IPS-11a (cell line): ENCODE measurements around the gene CD164L2.
"Not testable (repeated sequence)": the region's sequence is repeated elsewhere in the genome, so short reads cannot be mapped to it uniquely, and the experiment has no call there.

Source experiments
- H3K4me3 ChIP-seq: one replicate; pipeline ENCODE4 v1.5.1; 2013; ENCODE audit warnings: low read depth, low read length, control low read depth

The CD164L2 gene

DNA sequence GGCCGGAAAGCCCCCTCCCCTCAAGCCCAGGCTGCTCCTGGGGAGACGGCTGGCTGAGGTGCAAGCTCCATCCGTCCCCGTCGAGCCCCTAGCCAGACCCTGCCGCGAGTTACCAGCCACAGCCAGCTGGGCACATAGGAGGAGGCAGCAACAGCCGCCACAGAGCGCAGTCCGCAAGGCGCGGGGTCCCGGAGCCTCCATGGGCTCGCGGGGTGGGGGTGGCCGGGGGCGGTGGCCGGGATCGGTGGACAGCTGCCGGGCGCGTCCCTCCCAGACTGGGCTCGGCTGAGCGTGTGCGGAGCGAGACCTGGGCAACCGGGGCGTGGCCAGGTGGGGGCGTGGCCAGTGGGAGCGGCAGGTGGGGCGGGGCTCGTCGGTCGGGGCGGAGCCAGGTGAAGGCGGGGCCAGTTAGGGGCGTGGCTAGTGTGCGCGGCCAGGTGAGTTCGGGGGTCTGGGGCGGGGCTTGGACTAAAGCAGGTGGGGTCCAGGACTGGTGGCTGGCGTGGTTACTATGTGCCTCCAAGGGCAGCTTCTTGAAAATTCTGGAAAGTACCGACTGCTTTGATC lies at the start of gene CD164L2:
TSS of gene CD164L2 (minus strand) at position 295 of the 567 bp plus-strand sequence. CDS start at position 201, 94 bp downstream.
- H3K4me3 ChIP-seq = peak within 1 kb of the TSS; percentile 39

DNA sequence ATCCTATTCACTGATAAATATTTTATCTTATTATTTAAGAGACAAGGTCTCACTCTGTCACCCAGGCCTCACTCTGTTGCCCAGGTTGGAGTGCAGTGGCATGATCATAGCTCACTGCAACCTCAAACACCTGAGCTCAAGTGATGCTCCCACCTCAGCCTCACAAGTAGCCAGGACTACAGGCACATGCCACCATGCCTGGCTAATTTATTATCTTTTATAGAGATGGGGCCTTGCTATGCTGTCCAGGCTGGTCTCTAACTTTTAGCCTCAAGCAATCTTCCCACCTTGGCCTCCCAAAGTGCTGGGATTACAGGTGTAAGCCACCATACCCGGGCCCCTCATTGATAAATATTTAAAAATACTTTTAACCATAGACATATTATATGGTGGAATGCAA lies 49.6 kb upstream of the CD164L2 start:
- H3K4me3 ChIP-seq = not testable (repeated sequence)

- H3K4me3 ChIP-seq = no peak overlapping the region
These were observed 48.4 kb upstream of the CD164L2 start for GRCh38 chr1:27431601-27431940.

GRCh38 chr1:27430903-27431600 lies 47.9 kb upstream of the CD164L2 start:
- no peak overlapping the region for H3K4me3 ChIP-seq

DNA sequence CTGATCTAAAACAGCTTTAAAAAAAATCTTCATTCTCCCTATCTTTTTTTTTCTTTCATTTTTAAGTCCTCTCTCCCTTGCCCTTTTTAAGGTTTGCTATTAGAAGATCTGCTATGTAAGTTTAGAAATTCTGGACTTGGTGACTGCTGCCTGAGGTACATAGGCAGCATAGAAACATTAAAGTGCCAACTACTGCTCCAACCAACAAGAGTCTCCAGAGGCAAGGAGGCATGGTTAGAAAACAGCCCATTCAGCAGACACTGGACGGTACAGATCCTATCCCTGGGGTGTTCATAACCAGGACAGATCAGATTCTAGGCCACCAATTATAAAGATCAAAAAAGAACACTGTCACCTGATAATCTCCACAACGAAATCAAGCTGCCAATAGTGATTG lies 45.9 kb upstream of the CD164L2 start:
- no peak overlapping the region for H3K4me3 ChIP-seq

DNA sequence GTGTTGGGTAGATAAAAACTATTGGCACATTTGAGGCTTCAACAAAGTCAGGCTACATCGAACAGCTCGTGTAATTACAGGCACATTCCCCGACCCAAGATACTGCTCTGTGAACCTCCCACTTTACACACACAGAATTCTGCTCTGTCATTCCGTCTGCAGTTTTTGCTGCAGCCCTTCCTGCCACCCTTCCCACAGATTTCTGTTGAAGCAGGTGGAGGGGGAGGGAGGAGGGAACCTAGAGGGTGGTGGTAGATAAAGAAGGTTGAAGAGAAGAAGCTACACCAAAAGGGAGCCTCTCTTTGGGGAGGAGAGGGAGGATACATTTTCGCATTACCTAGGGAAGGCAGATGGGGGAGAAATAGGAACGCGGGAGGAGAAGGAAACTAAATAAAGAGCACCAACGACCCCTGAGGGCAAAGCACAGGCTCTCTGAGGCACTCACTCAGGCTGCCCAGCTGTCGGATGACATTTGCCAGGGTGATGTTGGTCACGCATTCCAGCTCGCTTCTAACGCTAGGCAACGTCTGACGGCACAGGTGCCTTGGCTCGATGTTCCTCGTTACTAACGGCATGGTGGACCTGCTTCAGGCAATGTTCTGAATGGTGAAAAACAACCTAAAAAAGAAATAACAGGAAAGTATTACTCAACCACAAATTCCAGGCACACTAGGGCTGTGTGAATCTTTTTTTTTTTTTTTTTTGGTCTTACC lies 45.3 kb upstream of the CD164L2 start:
- H3K4me3 ChIP-seq = no peak overlapping the region

DNA sequence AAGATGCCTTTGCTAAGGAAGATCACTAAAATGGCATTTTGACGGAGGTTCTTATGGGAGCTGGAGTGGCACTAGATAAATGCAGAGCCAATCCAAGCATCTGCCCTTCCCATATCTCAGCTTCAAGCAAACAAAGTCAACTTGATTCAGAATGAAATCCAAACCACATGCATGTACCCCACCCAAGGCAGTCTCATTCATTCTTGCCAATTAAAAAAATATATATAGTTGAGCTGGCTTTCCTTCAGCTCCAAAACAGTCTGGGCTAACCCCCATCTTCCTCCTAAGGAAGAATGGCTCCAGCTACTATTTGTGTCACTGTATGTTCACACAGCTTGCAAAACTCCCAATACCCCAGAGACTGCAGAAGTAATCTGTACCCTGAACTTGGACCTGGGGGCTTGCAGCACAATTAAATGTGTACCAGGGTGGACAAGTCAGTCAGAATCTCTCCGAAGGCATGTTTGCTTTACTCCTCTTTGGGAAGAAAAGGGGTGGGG lies 44.7 kb upstream of the CD164L2 start:
- H3K4me3 ChIP-seq = no peak overlapping the region

- no peak overlapping the region for H3K4me3 ChIP-seq
These were observed 44.2 kb upstream of the CD164L2 start for GRCh38 chr1:27427329-27427728.

DNA sequence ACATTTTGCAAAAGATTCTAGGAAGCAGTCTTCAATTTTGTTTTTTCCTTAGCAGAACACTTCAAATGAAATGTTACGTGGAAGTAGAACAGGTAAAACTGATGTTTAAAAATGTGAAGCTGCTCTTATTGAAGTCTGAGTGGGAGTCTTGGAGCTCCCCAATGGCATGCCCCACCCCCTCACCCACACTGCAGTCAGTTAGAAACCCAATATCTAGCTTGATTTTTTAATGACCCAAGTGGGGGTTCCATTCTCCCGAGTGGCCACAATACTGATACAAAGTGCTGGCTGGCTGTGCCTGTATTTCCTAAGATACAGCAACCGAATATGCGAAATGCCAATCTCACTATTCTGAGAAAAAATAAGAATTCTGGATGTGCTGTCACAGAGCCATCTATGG lies 40.6 kb upstream of the CD164L2 start:
- no peak overlapping the region for H3K4me3 ChIP-seq

DNA sequence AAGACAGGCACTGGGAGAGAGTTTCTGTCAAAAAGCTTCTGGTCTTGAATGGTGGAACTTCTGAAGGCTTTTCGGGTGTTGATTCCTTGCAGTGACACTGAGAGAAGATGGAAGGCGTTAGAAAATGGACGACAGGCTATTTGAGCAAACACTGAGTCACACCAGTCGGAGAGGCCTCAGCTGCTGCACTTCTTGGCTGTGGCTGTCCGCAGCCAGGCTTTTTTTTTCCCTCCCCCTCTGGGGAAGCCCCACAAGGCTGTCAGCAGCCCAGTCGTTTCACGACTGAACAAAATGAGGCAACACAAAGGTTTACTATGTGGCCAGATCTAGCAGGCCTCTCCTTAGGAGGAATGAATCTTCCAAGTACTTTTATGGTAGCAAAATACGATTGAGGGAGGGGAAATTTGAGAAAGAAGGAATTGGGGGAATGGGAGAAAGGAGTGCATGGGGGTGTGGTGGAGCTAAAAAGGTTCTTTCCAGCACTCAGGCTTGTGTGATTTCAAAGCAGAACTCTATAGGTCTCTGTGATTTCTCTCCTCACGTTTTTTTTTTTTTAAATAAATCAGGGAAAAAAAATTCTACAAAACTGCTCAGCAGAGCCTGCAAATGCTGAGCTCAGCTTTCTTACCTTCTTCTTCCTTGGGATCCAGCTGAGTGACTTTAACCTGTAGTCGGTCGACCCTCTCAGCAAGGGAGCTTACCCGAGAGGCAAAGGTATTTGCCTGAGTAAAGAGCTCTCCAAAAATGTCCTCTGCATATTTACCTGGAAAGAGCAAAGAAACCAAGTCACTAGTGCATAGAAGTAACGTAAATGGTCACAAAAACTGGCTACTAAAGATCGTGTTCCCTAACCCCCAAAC lies 35.4 kb upstream of the CD164L2 start:
- no peak overlapping the region for H3K4me3 ChIP-seq

DNA sequence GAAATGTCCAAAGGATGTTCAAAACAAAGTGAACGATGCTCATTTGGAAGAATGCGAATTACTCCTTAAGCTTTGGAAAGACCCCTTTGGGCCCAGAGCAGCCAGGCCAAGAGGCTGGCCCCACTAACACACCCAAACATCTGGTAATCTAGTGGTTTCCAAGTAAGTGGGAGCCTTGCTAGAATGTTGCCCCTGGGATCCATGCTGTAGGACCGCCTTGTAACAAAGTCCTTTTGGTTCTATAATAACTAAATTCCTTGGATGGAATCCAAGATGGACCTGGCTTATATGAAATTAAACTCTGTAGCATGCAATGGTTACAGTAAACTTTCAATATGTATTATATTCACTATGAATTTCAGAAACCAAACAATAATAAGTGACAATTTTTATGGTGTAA lies 34.6 kb upstream of the CD164L2 start:
- H3K4me3 ChIP-seq = no peak overlapping the region

GRCh38 chr1:27416387-27417111 lies 33.4 kb upstream of the CD164L2 start:
- H3K4me3 ChIP-seq = no peak overlapping the region

DNA sequence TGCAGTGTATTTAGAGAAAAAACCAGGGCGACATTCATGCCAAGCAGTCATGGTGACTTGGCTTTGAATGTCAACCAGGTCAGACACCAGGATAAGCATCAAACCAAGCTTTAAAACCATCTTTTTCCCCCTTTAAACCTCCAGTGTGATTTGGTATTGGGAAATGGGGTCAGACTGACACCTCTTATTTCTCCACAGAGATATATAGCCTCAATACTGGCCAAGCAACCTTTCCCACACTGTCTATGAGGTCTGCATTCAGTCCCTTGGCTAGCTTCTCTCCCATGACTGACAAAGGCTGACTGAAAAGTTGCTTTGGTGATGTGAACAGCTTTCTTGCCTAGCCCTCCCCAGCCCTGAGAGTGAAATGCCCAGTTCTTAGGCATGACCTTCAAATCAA lies 31.0 kb upstream of the CD164L2 start:
- H3K4me3 ChIP-seq = no peak overlapping the region

GRCh38 chr1:27413004-27413403 lies 29.9 kb upstream of the CD164L2 start:
- no peak overlapping the region for H3K4me3 ChIP-seq

GRCh38 chr1:27412502-27412901 lies 29.4 kb upstream of the CD164L2 start:
- H3K4me3 ChIP-seq = no peak overlapping the region

GRCh38 chr1:27410709-27411108 lies 27.6 kb upstream of the CD164L2 start:
- H3K4me3 ChIP-seq = no peak overlapping the region

GRCh38 chr1:27409669-27410068 lies 26.5 kb upstream of the CD164L2 start:
- H3K4me3 ChIP-seq = no peak overlapping the region

DNA sequence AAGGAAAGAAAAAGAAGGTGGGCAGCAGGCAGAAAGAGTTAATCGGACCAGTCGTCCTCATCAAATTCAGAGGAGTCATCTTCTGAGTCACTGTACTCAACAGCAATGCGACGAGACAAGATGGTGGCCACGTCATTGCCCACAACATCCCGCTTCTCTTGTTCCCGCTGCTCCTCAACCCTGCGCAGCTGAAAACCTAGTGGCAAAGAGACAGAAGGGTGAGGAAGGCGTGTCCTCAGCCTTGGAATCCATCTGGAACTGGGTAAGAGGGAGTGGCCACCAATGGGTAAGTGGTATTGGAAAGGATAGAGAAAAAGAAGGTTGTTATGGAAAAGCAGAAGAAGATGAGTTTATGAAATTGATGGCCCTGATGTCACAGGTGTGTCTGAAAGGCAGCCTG lies 25.0 kb upstream of the CD164L2 start:
- H3K4me3 ChIP-seq = no peak overlapping the region

DNA sequence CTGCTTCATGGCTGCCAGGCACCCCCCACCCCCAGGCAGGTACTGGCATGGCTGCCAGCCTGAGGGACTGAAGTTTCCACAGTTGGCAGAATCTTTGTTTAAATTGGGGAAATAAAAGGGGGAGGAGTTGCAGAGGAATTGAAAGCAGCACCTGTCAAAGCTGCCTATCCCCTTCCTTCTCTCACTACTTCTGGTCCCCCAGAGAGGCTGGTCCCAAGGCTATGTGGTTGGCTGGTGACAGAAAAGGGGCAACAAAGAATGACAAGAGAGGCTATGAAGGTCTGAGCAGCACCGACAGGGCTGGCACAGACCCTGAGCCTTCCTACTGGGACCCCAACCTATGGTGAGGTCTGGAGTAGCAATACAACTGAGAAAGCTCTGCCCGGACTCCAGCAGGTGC lies 23.7 kb upstream of the CD164L2 start:
- not testable (repeated sequence) for H3K4me3 ChIP-seq

- no peak overlapping the region for H3K4me3 ChIP-seq
These were observed 23.2 kb upstream of the CD164L2 start for GRCh38 chr1:27406362-27406680.
